Measurements from ENCODE around the gene OR6C76.

DNA sequence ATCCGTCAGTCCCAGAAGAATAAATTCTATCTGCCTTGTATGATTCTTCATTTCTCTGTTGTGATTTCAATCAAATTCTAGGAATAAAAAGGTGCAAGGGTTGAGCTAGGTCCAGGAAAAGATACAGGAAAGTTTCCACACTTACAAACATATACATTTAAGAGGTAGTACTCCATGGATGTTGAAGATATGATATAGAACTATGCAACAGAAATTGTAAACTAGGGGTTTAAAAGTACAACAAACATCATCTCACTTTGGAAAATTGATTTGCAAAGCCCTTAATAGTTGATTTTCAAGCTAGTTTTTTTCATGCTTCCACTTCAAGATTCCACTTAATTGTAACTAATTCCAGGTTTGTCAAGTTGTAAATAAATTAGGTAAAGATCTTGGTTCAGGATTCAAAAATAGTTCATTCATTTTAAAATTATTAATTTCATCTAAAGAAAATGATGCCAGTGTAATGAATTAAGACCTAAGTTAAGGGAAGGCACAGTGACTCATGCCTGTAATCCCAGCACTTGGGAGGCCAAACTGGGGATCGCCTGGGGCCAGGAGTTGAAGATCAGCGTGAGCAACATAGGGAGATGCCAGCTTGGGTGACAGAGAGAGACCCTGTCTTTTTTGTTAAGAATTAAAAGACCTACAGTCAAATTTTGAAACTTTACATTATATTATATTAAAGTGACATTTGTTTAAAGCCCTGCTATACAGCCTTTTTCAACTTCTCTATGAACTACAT, 44.2 kb downstream of the OR6C76 start, which contains the start of gene OR6C70:
- TF ChIP-seq POLR2A (IDR thresholded peaks at IDR 0.05), result no peak
- TF ChIP-seq, protein P1, sequence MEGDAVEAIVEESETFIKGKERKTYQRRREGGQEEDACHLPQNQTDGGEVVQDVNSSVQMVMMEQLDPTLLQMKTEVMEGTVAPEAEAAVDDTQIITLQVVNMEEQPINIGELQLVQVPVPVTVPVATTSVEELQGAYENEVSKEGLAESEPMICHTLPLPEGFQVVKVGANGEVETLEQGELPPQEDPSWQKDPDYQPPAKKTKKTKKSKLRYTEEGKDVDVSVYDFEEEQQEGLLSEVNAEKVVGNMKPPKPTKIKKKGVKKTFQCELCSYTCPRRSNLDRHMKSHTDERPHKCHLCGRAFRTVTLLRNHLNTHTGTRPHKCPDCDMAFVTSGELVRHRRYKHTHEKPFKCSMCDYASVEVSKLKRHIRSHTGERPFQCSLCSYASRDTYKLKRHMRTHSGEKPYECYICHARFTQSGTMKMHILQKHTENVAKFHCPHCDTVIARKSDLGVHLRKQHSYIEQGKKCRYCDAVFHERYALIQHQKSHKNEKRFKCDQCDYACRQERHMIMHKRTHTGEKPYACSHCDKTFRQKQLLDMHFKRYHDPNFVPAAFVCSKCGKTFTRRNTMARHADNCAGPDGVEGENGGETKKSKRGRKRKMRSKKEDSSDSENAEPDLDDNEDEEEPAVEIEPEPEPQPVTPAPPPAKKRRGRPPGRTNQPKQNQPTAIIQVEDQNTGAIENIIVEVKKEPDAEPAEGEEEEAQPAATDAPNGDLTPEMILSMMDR (IDR thresholded peaks at IDR 0.05), result no peak
